ENCODE data around the gene DNM3.

DNM3 gene

GRCh38 chr1:171983584-171983983 is 142.3 kb downstream of the DNM3 start:
- H3K4me3 ChIP-seq (ENCODE audit: low read depth, low read length) = no peak overlapping the region
- DNase-seq (ENCODE audit: low read depth) = peak; percentile 9
- TF ChIP-seq CTCF (IDR thresholded peaks at IDR 0.05; ENCODE audit: insufficient read depth, low read depth, low read length, missing control alignments) = peak; percentile 18

GRCh38 chr1:171984262-171984661 is 143.0 kb downstream of the DNM3 start:
- H3K4me3 ChIP-seq (ENCODE audit: low read depth, low read length) = no peak overlapping the region
- no peak for TF ChIP-seq CTCF (IDR thresholded peaks at IDR 0.05; ENCODE audit: insufficient read depth, low read depth, low read length, missing control alignments)
- DNase-seq (ENCODE audit: low read depth) = no peak

GRCh38 chr1:171984850-171985485 is 143.7 kb downstream of the DNM3 start:
- no peak overlapping the region for H3K4me3 ChIP-seq (ENCODE audit: low read depth, low read length)
- DNase-seq (ENCODE audit: low read depth) = peak; percentile 57
- TF ChIP-seq CTCF (IDR thresholded peaks at IDR 0.05; ENCODE audit: insufficient read depth, low read depth, low read length, missing control alignments) = peak; percentile 75

GRCh38 chr1:171985639-171986038 is 144.3 kb downstream of the DNM3 start:
- DNase-seq (ENCODE audit: low read depth) = peak; percentile 37
- TF ChIP-seq CTCF (IDR thresholded peaks at IDR 0.05; ENCODE audit: insufficient read depth, low read depth, low read length, missing control alignments) = peak; percentile 33
- no peak overlapping the region for H3K4me3 ChIP-seq (ENCODE audit: low read depth, low read length)

- TF ChIP-seq CTCF (IDR thresholded peaks at IDR 0.05; ENCODE audit: insufficient read depth, low read depth, low read length, missing control alignments) = no peak
- no peak for DNase-seq (ENCODE audit: low read depth)
- H3K4me3 ChIP-seq (ENCODE audit: low read depth, low read length) = no peak overlapping the region
Observed at GRCh38 chr1:171988243-171988885, 147.1 kb downstream of the DNM3 start.

GRCh38 chr1:171990371-171990770 is 149.1 kb downstream of the DNM3 start:
- no peak overlapping the region for H3K4me3 ChIP-seq (ENCODE audit: low read depth, low read length)
- DNase-seq (ENCODE audit: low read depth) = no peak
- no peak for TF ChIP-seq CTCF (IDR thresholded peaks at IDR 0.05; ENCODE audit: insufficient read depth, low read depth, low read length, missing control alignments)

- no peak overlapping the region for H3K4me3 ChIP-seq (ENCODE audit: low read depth, low read length)
- no peak for DNase-seq (ENCODE audit: low read depth)
- TF ChIP-seq CTCF (IDR thresholded peaks at IDR 0.05; ENCODE audit: insufficient read depth, low read depth, low read length, missing control alignments) = no peak
Observed at GRCh38 chr1:171994293-171994692, 153.0 kb downstream of the DNM3 start.
